Measurements from ENCODE around the gene ZBTB16. TPM values are rescaled to one million over a fixed set of nuclear protein-coding genes. Genes with fewer than 3 reads are reported as not detected.
A peak's percentile ranks its signal among the peaks of the same experiment; 100 is the strongest.

ZBTB16 gene
- total and polyA plus RNA-seq, 2 of the 13 experiments (the other 11 are each of a cell fraction or from before 2014, with no cell fraction given) = not detected

GRCh38 chr11:114132417-114132816 lies 72.9 kb downstream of the ZBTB16 start:
- Histone ChIP-seq H3K9me3 (ENCODE audit: low read length) (no peaks in the 10 kb centered on the region), H3K4me3 (replicated peaks in 1 of 3; ENCODE audit: insufficient read depth in 1 of 3, low read depth in 2 of 3, low read length in 3 of 3) (no peak overlapping the region), H3K79me2 (ENCODE audit: insufficient read depth, low read length) (no peaks in the 10 kb centered on the region), H3K4me2 (ENCODE audit: low read depth, low read length) (no peak overlapping the region), H3K36me3 (replicated peaks in 1 of 2; ENCODE audit: control insufficient read depth in 1 of 2, insufficient read depth in 2 of 2, low read length in 2 of 2) (no peaks in the 10 kb centered on the region), H3K9ac (ENCODE audit: insufficient read depth, low read depth, low read length) (no peak overlapping the region), H2AFZ (ENCODE audit: low read length) (no peak overlapping the region), H3K27ac (ENCODE audit: extremely low read length, insufficient read depth, low read length) (no peak overlapping the region), H3K27me3 (ENCODE audit: control insufficient read depth in 1 of 2, insufficient read depth in 2 of 2, low read length in 2 of 2) (peaks cover 2 to 7% of the 10 kb centered on the region in 2 experiments; a peak in 1 of 5 replicates), H3K4me1 (ENCODE audit: insufficient read depth, low read length) (no peaks in the 10 kb centered on the region), H4K20me1 (ENCODE audit: insufficient read depth, low read length) (no peaks in the 10 kb centered on the region)
- WGBS (ENCODE audit: low lambda C conversion rate) = 41% methylated on average over 9 of the region's 9 CpGs
- no TSS peak for BruUV-seq (replicated peaks)
- POLR2A ChIA-PET = no interaction called here
- intact Hi-C loops (cut with micrococcal nuclease; ENCODE audit: unreplicated experiment) (no loop called here), in situ Hi-C loops (cut with HindIII; ENCODE audit: extremely low pct_ligation_motif_present, low pct_unique_long_range_greater_than_20kb) (no loop called here)
- CTCF ChIA-PET (ENCODE audit: low intra/inter-chr PET ratio, low total read pairs) = no interaction called here
- no peak for ATAC-seq
- TF ChIP-seq ZNF768 (CRISPR knock-in tag; IDR thresholded peaks at IDR 0.05) (peak; percentile 26; the same call in 1 of the 2 replicates), RFX5 (IDR thresholded peaks at IDR 0.05; ENCODE audit: low read depth, low read length) (no peak)
- DNase-seq (ENCODE audit: low spot score) = no peak
- no peak for FAIRE-seq

GRCh38 chr11:114132944-114133394 lies 73.5 kb downstream of the ZBTB16 start:
- no peaks in the 10 kb centered on the region for H3K79me2 ChIP-seq (ENCODE audit: insufficient read depth, low read length)
- no peak overlapping the region for H3K4me3 ChIP-seq (replicated peaks in 1 of 3; ENCODE audit: insufficient read depth in 1 of 3, low read depth in 2 of 3, low read length in 3 of 3)
- H2AFZ ChIP-seq (ENCODE audit: low read length) = no peak overlapping the region
- H3K27ac ChIP-seq (ENCODE audit: extremely low read length, insufficient read depth, low read length) = no peak overlapping the region
- FAIRE-seq = no peak
- no peaks in the 10 kb centered on the region for H4K20me1 ChIP-seq (ENCODE audit: insufficient read depth, low read length)
- no peak overlapping the region for H3K4me2 ChIP-seq (ENCODE audit: low read depth, low read length)
- ATAC-seq = no peak
- in situ Hi-C loops (cut with HindIII; ENCODE audit: extremely low pct_ligation_motif_present, low pct_unique_long_range_greater_than_20kb) (no loop called here), intact Hi-C loops (cut with micrococcal nuclease; ENCODE audit: unreplicated experiment) (no loop called here)
- DNase-seq (ENCODE audit: low spot score) = no peak
- 36% methylated on average over 5 of the region's 6 CpGs for WGBS (ENCODE audit: low lambda C conversion rate)
- BruUV-seq (replicated peaks) = no TSS peak
- no peaks in the 10 kb centered on the region for H3K9me3 ChIP-seq (ENCODE audit: low read length)
- TF ChIP-seq PBX2 (CRISPR knock-in tag; IDR thresholded peaks at IDR 0.05) (no peak), NFIB (CRISPR knock-in tag; IDR thresholded peaks at IDR 0.05; ENCODE audit: borderline replicate concordance) (no peak), USF2 (IDR thresholded peaks at IDR 0.05; ENCODE audit: low read depth, low read length) (no peak), USF2 (CRISPR knock-in tag; IDR thresholded peaks at IDR 0.05; ENCODE audit: borderline replicate concordance) (no peak), ZNF432 (CRISPR knock-in tag; IDR thresholded peaks at IDR 0.05; ENCODE audit: borderline replicate concordance) (no peak), EZH2 (conservative IDR thresholded peaks at IDR 0.05; ENCODE audit: low read depth, low read length) (no peak), TBX3 (IDR thresholded peaks at IDR 0.05; ENCODE audit: borderline replicate concordance) (no peak), ZNF773 (CRISPR knock-in tag; IDR thresholded peaks at IDR 0.05; ENCODE audit: borderline replicate concordance) (no peak)
- ChIA-PET CTCF (ENCODE audit: low intra/inter-chr PET ratio, low total read pairs) (no interaction called here), POLR2A (no interaction called here)
- H3K36me3 ChIP-seq (replicated peaks in 1 of 2; ENCODE audit: control insufficient read depth in 1 of 2, insufficient read depth in 2 of 2, low read length in 2 of 2) = no peaks in the 10 kb centered on the region
- no peaks in the 10 kb centered on the region for H3K4me1 ChIP-seq (ENCODE audit: insufficient read depth, low read length)
- peaks cover 2 to 7% of the 10 kb centered on the region in 2 experiments; a peak in 1 of 5 replicates for H3K27me3 ChIP-seq (ENCODE audit: control insufficient read depth in 1 of 2, insufficient read depth in 2 of 2, low read length in 2 of 2)
- H3K9ac ChIP-seq (ENCODE audit: insufficient read depth, low read depth, low read length) = no peak overlapping the region

Measured in HepG2 (cell line).